HCT116 (cell line): ENCODE results near the gene FPR2. TPM values are rescaled to one million over a fixed set of nuclear protein-coding genes. Genes with fewer than 3 reads are reported as not detected.

Experiments used
- ATAC-seq: fragments of 200-7000 bp; cut with Tn5 transposase; 2 replicates; pipeline ENCODE4 v1.9.1; 2020; ENCODE audit warnings: mild to moderate bottlenecking, moderate library complexity
- BruUV-seq: library from RNA; stranded (reverse); fragments of 400-500 nt; replicated peaks from 2 replicates; lab custom pipeline; 2021; lab: Mats Ljungman, UMichigan
- CTCF ChIA-PET: fragments of 300-600 bp; sonication (Branson Sonifier 250); formaldehyde crosslinking; loops from one replicate; lab custom pipeline; 2021; ENCODE audit warnings: antibody characterized with exemption; lab: Charles Lee
- POLR2A ChIA-PET: fragments of 300-600, 350-600 bp; sonication (Branson Sonifier 250); formaldehyde crosslinking; loops from one replicate; lab custom pipeline; 2021; ENCODE audit warnings: antibody characterized with exemption; lab: Charles Lee
- RAD21 ChIA-PET, 2 experiments: fragments of 300-600 bp; sonication (Branson Sonifier 250); formaldehyde crosslinking; loops; one replicate each; lab custom pipeline; 2023; ENCODE audit warnings: low total read pairs in 2 of 2; ENCODE audit not compliant: uncharacterized antibody in 2 of 2, unreplicated experiment in 2 of 2, low non-redundant PET in 1 of 2; lab: Charles Lee
- DNase-seq: peaks from one replicate; pipeline ENCODE4 v3.0.0-alpha.2; 2010; ENCODE audit warnings: low read depth, low spot score
- H2AFZ ChIP-seq: fragments of 200-600 bp; shearing (Covaris generic), sonication (generic); 2 replicates; pipeline ENCODE4 v1.6.1; 2017; ENCODE audit warnings: low read depth, mixed run types, mixed read lengths, antibody characterized with exemption, low read length; ENCODE audit not compliant: poor library complexity, severe bottlenecking
- H3K27ac ChIP-seq: 2 replicates; pipeline ENCODE4 v1.5.1; 2012; ENCODE audit warnings: low read depth, low read length
- H3K27me3 ChIP-seq: fragments of 200-600 bp; sonication (generic); 2 replicates; pipeline ENCODE4 v1.6.1; 2016; ENCODE audit warnings: mixed run types, low read length, mixed read lengths; ENCODE audit not compliant: insufficient read depth
- H3K36me3 ChIP-seq, 2 experiments: fragments of 200-500 bp in 1 of 2; fragments of 200-600 bp in 1 of 2; sonication (Bioruptor generic) in 1 of 2; sonication (generic) in 1 of 2; 2 replicates each; pipeline versions ENCODE4 v1.5.1 to v1.6.1; 2014 to 2016; ENCODE audit warnings: low read length in 2 of 2, inconsistent platforms in 1 of 2, mixed read lengths in 1 of 2, mixed run types in 1 of 2; ENCODE audit not compliant: insufficient read depth in 2 of 2, control insufficient read depth in 1 of 2
- H3K4me1 ChIP-seq, 2 experiments: fragments of 200-600 bp in 1 of 2; sonication (generic) in 1 of 2; 2 replicates each; pipeline versions ENCODE4 v1.5.1 to v1.6.1; 2012 to 2017; ENCODE audit warnings: low read length in 2 of 2, inconsistent platforms in 1 of 2, mild to moderate bottlenecking in 1 of 2, mixed read lengths in 1 of 2, mixed run types in 1 of 2, moderate library complexity in 1 of 2; ENCODE audit not compliant: insufficient read depth in 2 of 2, control insufficient read depth in 1 of 2
- H3K4me2 ChIP-seq: fragments of 200-600 bp; sonication (generic); 2 replicates; pipeline ENCODE4 v1.6.1; 2017; ENCODE audit warnings: mixed run types, low read length, mixed read lengths
- H3K4me3 ChIP-seq, 2 experiments: fragments of 200-600 bp in 1 of 2; sonication (generic) in 1 of 2; replicated peaks in 1 of 2; 2 replicates each; pipeline ENCODE4 v1.5.1; 2011 to 2016; ENCODE audit warnings: low read length in 2 of 2, control low read depth in 1 of 2, low read depth in 1 of 2, mild to moderate bottlenecking in 1 of 2, mixed read lengths in 1 of 2, mixed run types in 1 of 2
- H3K79me2 ChIP-seq: fragments of 200-600 bp; sonication (generic); 2 replicates; pipeline ENCODE4 v1.6.1; 2017; ENCODE audit warnings: mild to moderate bottlenecking, mixed run types, low read length, moderate library complexity, mixed read lengths; ENCODE audit not compliant: insufficient read depth
- H3K9ac ChIP-seq: fragments of 200-600 bp; sonication (generic); 2 replicates; pipeline ENCODE4 v1.6.1; 2016; ENCODE audit warnings: low read length, mixed read lengths
- H3K9me2 ChIP-seq: fragments of 200-600 bp; sonication (generic), shearing (Covaris generic); 2 replicates; pipeline ENCODE4 v1.6.1; 2017; ENCODE audit warnings: mixed run types, mild to moderate bottlenecking, moderate library complexity; ENCODE audit not compliant: insufficient read depth
- H3K9me3 ChIP-seq, 2 experiments: fragments of 200-500 bp in 1 of 2; fragments of 200-600 bp in 1 of 2; sonication (Bioruptor generic) in 1 of 2; sonication (generic) in 1 of 2; 2 replicates each; pipeline ENCODE4 v1.6.1; 2014 to 2017; ENCODE audit warnings: low read length in 2 of 2, mixed read lengths in 2 of 2, inconsistent platforms in 1 of 2, low read depth in 1 of 2, mild to moderate bottlenecking in 1 of 2, mixed run types in 1 of 2, moderate library complexity in 1 of 2; ENCODE audit not compliant: control insufficient read depth in 1 of 2, insufficient read depth in 1 of 2
- H4K20me1 ChIP-seq: fragments of 200-600 bp; sonication (generic), shearing (Covaris generic); 2 replicates; pipeline ENCODE4 v1.6.1; 2017; ENCODE audit warnings: mixed run types, mild to moderate bottlenecking, moderate library complexity; ENCODE audit not compliant: insufficient read depth
- ATF3 ChIP-seq: IDR thresholded peaks from 2 replicates; pipeline ENCODE4 v1.6.1; 2012
- CBX3 ChIP-seq: IDR thresholded peaks from 2 replicates; pipeline ENCODE4 v1.6.1; 2012; ENCODE audit warnings: low read depth
- CEBPB ChIP-seq: IDR thresholded peaks from 2 replicates; pipeline ENCODE4 v1.6.1; 2012; ENCODE audit warnings: low read depth
- ELF1 ChIP-seq: IDR thresholded peaks from 2 replicates; pipeline ENCODE4 v1.6.1; 2012; ENCODE audit warnings: low read depth, borderline replicate concordance
- EZH2 ChIP-seq: fragments of 200-600 bp; sonication (generic); IDR thresholded peaks from 2 replicates; pipeline ENCODE4 v1.6.1; 2017; ENCODE audit warnings: antibody characterized with exemption, mixed run types
- EZH2phosphoT487 ChIP-seq: fragments of 200-600 bp; IDR thresholded peaks from 2 replicates; pipeline ENCODE4 v1.6.1; 2018; ENCODE audit warnings: antibody characterized with exemption, borderline replicate concordance
- JUND ChIP-seq: IDR thresholded peaks from 2 replicates; pipeline ENCODE4 v1.6.1; 2012
- POLR2A ChIP-seq: IDR thresholded peaks from 2 replicates; pipeline ENCODE4 v1.7.0; 2011; ENCODE audit warnings: borderline replicate concordance; ENCODE audit not compliant: insufficient read depth, insufficient read length; ENCODE audit errors: extremely low read depth
- POLR2AphosphoS5 ChIP-seq: IDR thresholded peaks from 2 replicates; pipeline ENCODE4 v1.6.1; 2011; ENCODE audit warnings: mild to moderate bottlenecking, low read depth, low read length, moderate library complexity
- RAD21 ChIP-seq: IDR thresholded peaks from 2 replicates; pipeline ENCODE4 v1.6.1; 2012; ENCODE audit warnings: low read depth, mild to moderate bottlenecking
- REST ChIP-seq: IDR thresholded peaks from 2 replicates; pipeline ENCODE4 v1.6.1; 2012; ENCODE audit warnings: low read depth
- SIN3A ChIP-seq: IDR thresholded peaks from 2 replicates; pipeline ENCODE4 v1.6.1; 2012; ENCODE audit warnings: low read depth
- SRF ChIP-seq: IDR thresholded peaks from 2 replicates; pipeline ENCODE4 v1.6.1; 2012; ENCODE audit warnings: low read depth
- TCF7L2 ChIP-seq: IDR thresholded peaks from 2 replicates; pipeline ENCODE4 v1.7.0; 2011; ENCODE audit warnings: borderline replicate concordance, inconsistent platforms; ENCODE audit not compliant: insufficient read depth, insufficient read length; ENCODE audit errors: extremely low read depth
- YY1 ChIP-seq: IDR thresholded peaks from 2 replicates; pipeline ENCODE4 v1.6.1; 2011; ENCODE audit warnings: low read length, low read depth, moderate library complexity, mild to moderate bottlenecking; ENCODE audit not compliant: insufficient replicate concordance; ENCODE audit errors: extremely low read depth
- ZBTB33 ChIP-seq: IDR thresholded peaks from 2 replicates; pipeline ENCODE4 v1.6.1; 2011; ENCODE audit warnings: mild to moderate bottlenecking, low read length, moderate library complexity; ENCODE audit not compliant: insufficient replicate concordance; ENCODE audit errors: extremely low read depth
- ZFX ChIP-seq: fragments of 450-650 bp; IDR thresholded peaks from 2 replicates; pipeline ENCODE4 v1.6.1; 2017
- ZNF274 ChIP-seq: fragments of 200-500 bp; sonication (Bioruptor generic); IDR thresholded peaks from 2 replicates; pipeline ENCODE4 v1.6.1; 2014; ENCODE audit warnings: mild to moderate bottlenecking, low read depth, low read length, inconsistent platforms
- intact Hi-C: fragments of 100-400 bp; cut with micrococcal nuclease; formaldehyde crosslinking; loops from 2 replicates; pipeline ENCODE4 v1.10.0; 2022
- total RNA-seq: library from RNA; stranded (reverse); gene quantifications from one replicate; pipeline ENCODE4 v1.2.1, GENCODE V29; 2021; ENCODE audit not compliant: unreplicated experiment
- TF ChIP-seq, protein P1 (sequence below), 3 experiments: fragments of 200-600 bp in 1 of 3; sonication (generic) in 1 of 3; IDR thresholded peaks in 2 of 3; conservative IDR thresholded peaks in 1 of 3; 2 replicates each; pipeline ENCODE4 v1.5.1; 2012 to 2017; ENCODE audit warnings: low read depth in 2 of 3, low read length in 2 of 3, antibody characterized with exemption in 1 of 3, borderline replicate concordance in 1 of 3, control low read depth in 1 of 3, mild to moderate bottlenecking in 1 of 3, mixed read lengths in 1 of 3, mixed run types in 1 of 3, moderate library complexity in 1 of 3; ENCODE audit not compliant: insufficient read depth in 1 of 3

The FPR2 gene
- total RNA-seq, 1 experiment from 2014 or later = not detected

DNA sequence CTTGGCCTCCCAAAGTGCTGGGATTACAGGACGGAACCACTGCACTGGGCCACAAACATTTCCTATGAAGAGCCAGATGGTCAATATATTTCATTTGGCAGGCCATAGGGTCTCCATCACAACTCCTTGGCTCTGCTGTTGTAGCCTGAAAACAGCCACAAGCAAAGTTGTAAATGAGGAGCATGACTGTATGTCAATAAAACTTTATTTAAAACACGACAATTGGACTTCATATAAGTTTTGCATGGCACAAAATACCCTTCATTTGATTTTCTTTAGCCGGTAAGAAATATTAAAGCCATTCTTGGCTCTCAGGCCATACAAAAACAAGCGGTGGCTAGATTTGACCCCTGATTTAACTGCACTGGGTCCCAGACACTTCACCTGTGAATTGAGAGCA lies 6.2 kb upstream of the FPR2 start:
- Histone ChIP-seq H4K20me1 (no peaks in the 10 kb centered on the region), H3K9me2 (no peaks in the 10 kb centered on the region), H3K9ac (no peak overlapping the region), H3K79me2 (no peaks in the 10 kb centered on the region), H3K4me1 (peaks cover 7 to 8% of the 10 kb centered on the region in 2 experiments; a peak in 3 of 4 replicates), H2AFZ (no peak overlapping the region), H3K36me3 (no peaks in the 10 kb centered on the region), H3K4me2 (no peak overlapping the region), H3K4me3 (no peak overlapping the region), H3K27me3 (no peaks in the 10 kb centered on the region), H3K27ac (no peak overlapping the region), H3K9me3 (no peaks in the 10 kb centered on the region)
- no peak for DNase-seq
- POLR2A ChIA-PET = no interaction called here
- RAD21 ChIA-PET = no interaction called here
- intact Hi-C loops = no loop called here
- TF ChIP-seq ZBTB33 (no peak), TCF7L2 (no peak), EZH2 (no peak), SRF (no peak), CBX3 (no peak), CEBPB (no peak), POLR2AphosphoS5 (no peak), ZFX (no peak), ELF1 (no peak), ATF3 (no peak), ZNF274 (no peak), EZH2phosphoT487 (no peak), POLR2A (no peak), REST (no peak), SIN3A (no peak), RAD21 (no peak), YY1 (no peak), JUND (no peak)
- TF ChIP-seq, protein P1, sequence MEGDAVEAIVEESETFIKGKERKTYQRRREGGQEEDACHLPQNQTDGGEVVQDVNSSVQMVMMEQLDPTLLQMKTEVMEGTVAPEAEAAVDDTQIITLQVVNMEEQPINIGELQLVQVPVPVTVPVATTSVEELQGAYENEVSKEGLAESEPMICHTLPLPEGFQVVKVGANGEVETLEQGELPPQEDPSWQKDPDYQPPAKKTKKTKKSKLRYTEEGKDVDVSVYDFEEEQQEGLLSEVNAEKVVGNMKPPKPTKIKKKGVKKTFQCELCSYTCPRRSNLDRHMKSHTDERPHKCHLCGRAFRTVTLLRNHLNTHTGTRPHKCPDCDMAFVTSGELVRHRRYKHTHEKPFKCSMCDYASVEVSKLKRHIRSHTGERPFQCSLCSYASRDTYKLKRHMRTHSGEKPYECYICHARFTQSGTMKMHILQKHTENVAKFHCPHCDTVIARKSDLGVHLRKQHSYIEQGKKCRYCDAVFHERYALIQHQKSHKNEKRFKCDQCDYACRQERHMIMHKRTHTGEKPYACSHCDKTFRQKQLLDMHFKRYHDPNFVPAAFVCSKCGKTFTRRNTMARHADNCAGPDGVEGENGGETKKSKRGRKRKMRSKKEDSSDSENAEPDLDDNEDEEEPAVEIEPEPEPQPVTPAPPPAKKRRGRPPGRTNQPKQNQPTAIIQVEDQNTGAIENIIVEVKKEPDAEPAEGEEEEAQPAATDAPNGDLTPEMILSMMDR (IDR thresholded peaks at IDR 0.05 in 2 of 3, conservative IDR thresholded peaks at IDR 0.05 in 1 of 3; ENCODE audit: borderline replicate concordance in 1 of 3, insufficient read depth in 1 of 3, low read depth in 2 of 3, low read length in 2 of 3) = no peak
- ATAC-seq = no peak
- CTCF ChIA-PET = no interaction called here
- no TSS peak for BruUV-seq
